CD1c-positive myeloid dendritic cell (primary cell): ENCODE results near the gene XCR1.
A peak's percentile ranks its signal among the peaks of the same experiment; 100 is the strongest.

Source experiments
- DNase-seq: peaks from one replicate; pipeline ENCODE4 v3.0.0-alpha.2; 2016; ENCODE audit errors: extremely low spot score

XCR1 gene

GRCh38 chr3:45984331-45985312, 42.7 kb downstream of the XCR1 start:
- DNase-seq, result no peak

DNA sequence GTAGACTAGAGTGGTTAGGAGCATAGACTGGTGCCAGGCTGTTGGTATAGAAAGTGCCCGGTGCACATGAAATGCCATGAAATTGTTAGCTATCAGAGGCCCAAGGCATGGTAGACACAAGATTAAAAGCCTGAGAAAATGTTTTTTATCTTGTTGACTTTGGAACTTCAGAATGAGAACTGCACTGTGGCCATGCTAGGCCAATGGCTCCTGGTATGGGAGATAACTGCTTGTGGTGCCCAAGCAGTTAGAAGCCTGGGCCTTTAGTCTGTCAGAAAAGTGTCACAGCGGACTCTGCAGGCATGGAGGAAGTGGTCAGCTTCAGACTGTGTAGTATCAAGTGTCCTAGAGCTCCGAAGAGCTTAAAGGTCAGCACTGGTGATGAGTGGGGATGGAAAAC, 43.5 kb downstream of the XCR1 start:
- no peak for DNase-seq

- peak; percentile 31 for DNase-seq
Measured at GRCh38 chr3:45981346-45982074, 45.8 kb downstream of the XCR1 start.

GRCh38 chr3:45980819-45981218, 46.5 kb downstream of the XCR1 start:
- no peak for DNase-seq

- DNase-seq, result no peak
Measured at GRCh38 chr3:45980229-45980813, 47.0 kb downstream of the XCR1 start.

- DNase-seq, result no peak
Measured at GRCh38 chr3:45979378-45979777, 47.9 kb downstream of the XCR1 start.

DNA sequence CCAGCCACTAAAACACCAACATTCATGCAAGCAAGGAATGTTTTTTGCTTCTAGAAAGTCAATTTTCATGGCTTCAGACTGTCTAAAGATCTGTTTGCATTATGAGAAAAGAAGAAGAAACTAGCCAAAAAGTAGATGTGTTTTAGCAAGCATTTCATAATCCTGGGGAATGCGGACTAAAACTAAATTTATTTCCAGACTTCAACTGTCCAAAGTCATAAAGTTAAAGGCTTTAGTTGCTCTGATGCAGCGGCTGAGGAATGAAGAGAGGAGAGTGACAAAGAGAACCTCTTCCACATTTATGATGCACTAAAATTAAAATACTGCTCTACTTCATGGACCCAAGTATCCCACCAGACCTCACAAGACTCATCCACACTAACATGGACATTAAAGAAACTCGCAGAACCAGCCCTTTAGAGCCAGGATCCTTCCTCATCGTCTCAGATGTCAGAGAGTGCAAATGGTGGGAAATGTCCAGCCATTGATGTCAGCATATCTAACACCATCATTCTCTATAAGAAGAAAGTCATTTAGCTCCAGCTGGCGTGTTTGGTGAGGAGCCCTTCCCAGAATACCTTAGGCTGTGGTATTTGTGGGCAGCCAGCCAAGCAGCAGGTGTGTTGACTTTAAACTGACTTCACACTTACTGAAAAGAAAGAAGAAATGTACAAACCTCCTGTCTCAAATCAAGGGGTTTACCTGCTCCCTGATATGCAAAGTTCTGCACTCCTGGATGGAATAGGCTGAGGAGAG, 49.1 kb downstream of the XCR1 start:
- no peak for DNase-seq

GRCh38 chr3:45976191-45977091, 50.8 kb downstream of the XCR1 start:
- DNase-seq, result no peak

DNA sequence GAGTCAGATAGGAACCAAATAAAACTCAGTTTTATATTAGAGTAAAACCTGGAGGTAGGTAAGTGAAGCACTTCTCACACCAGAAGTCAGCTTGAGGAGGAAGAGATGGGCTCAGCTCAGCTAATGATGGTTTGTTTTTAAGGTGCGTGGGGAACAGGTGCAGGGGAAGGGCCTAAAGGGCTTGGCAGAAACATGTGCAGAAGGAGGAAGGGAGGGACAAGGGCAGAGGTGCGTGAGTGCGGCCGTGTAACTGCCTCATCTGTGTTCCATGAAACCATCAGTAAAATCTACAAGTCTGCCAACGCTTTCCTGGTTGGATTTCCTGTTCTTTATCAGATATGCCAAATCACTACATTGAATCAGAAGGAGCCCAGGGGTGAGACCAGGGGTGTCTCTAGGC, 51.6 kb downstream of the XCR1 start:
- DNase-seq, result no peak

GRCh38 chr3:45974686-45975085, 52.6 kb downstream of the XCR1 start:
- DNase-seq, result no peak

DNA sequence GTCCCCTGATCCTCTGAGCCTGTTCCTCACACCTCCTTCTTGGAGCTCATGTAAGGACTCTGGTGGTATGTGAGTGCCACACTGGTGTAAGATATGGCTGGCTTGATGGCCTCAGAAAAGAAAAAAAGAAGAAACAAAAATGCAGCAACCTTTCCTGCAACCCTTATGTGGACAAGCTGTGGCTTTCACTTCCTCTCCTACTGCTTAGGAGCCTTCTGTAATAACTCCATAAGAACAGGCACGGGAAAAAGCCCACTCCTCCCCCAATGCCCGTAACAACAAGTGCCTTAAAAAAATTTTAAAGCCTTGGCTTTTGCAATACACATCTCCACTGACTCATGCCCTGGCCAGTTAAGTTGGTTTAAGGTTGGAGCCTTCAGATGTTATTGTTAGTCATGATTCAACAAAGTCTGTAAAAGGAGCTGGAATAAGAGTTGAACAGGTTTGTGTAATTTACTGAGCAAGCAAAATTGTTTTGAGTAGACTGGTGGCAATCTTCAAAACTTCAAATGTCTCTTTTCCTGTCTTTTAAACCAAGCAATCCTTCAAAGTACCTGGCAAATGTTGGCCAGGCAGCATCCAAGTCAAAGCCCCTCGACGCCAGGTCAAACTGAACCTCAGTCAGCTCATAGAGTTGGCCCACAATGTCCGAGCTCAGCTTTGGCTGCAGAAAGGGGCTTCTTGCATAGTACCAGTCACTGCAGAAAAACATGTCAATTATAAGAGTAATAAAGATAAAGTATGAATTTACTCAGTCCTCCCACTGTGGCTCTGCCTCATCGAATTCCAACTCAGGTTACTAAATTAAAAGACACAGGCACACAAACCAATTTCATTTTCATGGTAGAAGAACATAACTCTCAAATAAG, 54.5 kb downstream of the XCR1 start:
- peak; percentile 92 for DNase-seq

GRCh38 chr3:45969953-45970352, 57.3 kb downstream of the XCR1 start:
- no peak for DNase-seq

DNA sequence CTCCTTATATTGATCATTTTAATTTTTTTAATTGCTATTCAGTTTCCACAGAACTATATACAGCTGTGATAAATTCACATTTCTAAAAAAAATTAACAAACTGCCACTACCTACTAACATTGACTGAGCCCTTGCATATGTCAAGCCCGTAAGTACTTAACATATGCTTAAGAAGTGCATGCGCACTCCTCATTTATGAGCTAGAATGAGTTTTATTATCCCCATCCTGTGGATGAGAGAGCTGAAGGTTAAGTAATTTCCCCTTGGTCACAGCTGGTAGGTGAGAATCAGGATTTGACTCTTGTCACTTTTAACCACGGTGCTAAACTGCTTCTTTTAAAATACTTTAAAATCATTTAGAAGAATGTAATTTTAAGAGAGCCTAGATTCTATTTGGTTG, 58.2 kb downstream of the XCR1 start:
- DNase-seq, result no peak

- DNase-seq, result no peak
Measured at GRCh38 chr3:45968706-45969105, 58.6 kb downstream of the XCR1 start.

GRCh38 chr3:45968149-45968548, 59.1 kb downstream of the XCR1 start:
- DNase-seq, result no peak

DNA sequence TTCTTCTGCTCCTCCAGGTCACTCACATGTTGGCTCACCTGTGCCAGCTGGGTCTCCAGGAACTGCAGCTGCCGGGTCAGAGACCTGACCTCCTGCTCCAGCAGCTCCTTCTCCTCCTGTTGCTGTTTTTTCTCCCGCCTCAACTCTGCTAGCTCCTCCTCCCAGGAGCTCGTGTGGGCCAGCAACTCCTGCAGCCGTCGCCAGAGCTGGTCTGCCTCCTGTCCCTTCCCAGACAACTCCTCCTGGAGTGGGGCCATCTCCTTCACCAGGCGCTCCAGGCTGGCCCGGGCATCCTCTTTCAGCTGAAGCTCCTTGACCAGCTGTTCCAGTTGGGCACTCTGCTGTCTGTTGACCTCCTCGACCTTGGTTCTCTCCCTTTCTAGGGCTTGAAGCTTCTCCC, 59.6 kb downstream of the XCR1 start:
- DNase-seq, result no peak
